K562 (cell line): Measurements from ENCODE around the gene CREG2. TPM values are rescaled to one million over a fixed set of nuclear protein-coding genes. Genes with fewer than 3 reads are reported as not detected.

Experiments
- polyA plus RNA-seq, 8 experiments: library from polyadenylated mRNA; depleted of rRNA in 4 of 8; stranded (reverse) in 5 of 8; unstranded in 3 of 8; fragments of >200 nt; fragmentation: Nextera tagmentation in 2 of 8; fragmentation: Illumina TruSeq in 1 of 8; extraction: Ambion mirVana in 2 of 8; extraction: Trizol in 1 of 8; gene quantifications; 2 replicates each; pipeline versions ENCODE4 v1.2.1 to v1.2.3, GENCODE V29; 2011 to 2014; ENCODE audit warnings: inconsistent platforms in 1 of 8, missing spikeins in 1 of 8
- total RNA-seq, 7 experiments: library from RNA; depleted of rRNA in 6 of 7; stranded (reverse); fragments of >200 nt in 6 of 7; fragmentation: Illumina TruSeq in 2 of 7; extraction: Trizol in 2 of 7; gene quantifications; 2 replicates each; pipeline versions ENCODE4 v1.2.1 to v1.2.3, GENCODE V29; 2011 to 2021; ENCODE audit warnings: low replicate concordance in 1 of 7
- TF ChIP-seq, protein P1 (sequence below): fragments of 200-600 bp; sonication (generic); IDR thresholded peaks from one replicate; pipeline ENCODE4 v1.6.1; 2012; ENCODE audit warnings: mild to moderate bottlenecking, low read depth, low read length, inconsistent platforms

CREG2 gene
- total and polyA plus RNA-seq, 9 of the 15 experiments (the other 6 are each of a cell fraction or from before 2014, with no cell fraction given), result not detected

DNA sequence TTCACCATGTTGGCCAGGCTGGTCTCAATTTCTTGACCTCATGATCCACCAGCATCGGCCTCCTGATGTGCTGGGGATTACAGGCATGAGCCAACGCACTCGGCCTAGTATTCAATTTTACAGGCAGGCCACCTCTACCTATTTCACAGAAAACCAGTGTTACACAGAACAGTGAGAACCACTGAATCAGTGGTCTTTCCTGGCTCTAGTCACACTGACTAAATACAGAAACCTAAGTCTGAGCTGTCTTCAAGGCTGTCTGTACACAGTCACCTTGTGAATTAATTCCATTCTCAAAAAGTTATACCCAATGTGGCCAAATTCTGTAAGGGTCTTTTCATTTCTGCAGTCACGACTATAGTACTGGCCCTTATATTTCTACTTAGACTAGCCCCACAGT lies 82.3 kb downstream of the CREG2 start (continued):
- TF ChIP-seq, protein P1, sequence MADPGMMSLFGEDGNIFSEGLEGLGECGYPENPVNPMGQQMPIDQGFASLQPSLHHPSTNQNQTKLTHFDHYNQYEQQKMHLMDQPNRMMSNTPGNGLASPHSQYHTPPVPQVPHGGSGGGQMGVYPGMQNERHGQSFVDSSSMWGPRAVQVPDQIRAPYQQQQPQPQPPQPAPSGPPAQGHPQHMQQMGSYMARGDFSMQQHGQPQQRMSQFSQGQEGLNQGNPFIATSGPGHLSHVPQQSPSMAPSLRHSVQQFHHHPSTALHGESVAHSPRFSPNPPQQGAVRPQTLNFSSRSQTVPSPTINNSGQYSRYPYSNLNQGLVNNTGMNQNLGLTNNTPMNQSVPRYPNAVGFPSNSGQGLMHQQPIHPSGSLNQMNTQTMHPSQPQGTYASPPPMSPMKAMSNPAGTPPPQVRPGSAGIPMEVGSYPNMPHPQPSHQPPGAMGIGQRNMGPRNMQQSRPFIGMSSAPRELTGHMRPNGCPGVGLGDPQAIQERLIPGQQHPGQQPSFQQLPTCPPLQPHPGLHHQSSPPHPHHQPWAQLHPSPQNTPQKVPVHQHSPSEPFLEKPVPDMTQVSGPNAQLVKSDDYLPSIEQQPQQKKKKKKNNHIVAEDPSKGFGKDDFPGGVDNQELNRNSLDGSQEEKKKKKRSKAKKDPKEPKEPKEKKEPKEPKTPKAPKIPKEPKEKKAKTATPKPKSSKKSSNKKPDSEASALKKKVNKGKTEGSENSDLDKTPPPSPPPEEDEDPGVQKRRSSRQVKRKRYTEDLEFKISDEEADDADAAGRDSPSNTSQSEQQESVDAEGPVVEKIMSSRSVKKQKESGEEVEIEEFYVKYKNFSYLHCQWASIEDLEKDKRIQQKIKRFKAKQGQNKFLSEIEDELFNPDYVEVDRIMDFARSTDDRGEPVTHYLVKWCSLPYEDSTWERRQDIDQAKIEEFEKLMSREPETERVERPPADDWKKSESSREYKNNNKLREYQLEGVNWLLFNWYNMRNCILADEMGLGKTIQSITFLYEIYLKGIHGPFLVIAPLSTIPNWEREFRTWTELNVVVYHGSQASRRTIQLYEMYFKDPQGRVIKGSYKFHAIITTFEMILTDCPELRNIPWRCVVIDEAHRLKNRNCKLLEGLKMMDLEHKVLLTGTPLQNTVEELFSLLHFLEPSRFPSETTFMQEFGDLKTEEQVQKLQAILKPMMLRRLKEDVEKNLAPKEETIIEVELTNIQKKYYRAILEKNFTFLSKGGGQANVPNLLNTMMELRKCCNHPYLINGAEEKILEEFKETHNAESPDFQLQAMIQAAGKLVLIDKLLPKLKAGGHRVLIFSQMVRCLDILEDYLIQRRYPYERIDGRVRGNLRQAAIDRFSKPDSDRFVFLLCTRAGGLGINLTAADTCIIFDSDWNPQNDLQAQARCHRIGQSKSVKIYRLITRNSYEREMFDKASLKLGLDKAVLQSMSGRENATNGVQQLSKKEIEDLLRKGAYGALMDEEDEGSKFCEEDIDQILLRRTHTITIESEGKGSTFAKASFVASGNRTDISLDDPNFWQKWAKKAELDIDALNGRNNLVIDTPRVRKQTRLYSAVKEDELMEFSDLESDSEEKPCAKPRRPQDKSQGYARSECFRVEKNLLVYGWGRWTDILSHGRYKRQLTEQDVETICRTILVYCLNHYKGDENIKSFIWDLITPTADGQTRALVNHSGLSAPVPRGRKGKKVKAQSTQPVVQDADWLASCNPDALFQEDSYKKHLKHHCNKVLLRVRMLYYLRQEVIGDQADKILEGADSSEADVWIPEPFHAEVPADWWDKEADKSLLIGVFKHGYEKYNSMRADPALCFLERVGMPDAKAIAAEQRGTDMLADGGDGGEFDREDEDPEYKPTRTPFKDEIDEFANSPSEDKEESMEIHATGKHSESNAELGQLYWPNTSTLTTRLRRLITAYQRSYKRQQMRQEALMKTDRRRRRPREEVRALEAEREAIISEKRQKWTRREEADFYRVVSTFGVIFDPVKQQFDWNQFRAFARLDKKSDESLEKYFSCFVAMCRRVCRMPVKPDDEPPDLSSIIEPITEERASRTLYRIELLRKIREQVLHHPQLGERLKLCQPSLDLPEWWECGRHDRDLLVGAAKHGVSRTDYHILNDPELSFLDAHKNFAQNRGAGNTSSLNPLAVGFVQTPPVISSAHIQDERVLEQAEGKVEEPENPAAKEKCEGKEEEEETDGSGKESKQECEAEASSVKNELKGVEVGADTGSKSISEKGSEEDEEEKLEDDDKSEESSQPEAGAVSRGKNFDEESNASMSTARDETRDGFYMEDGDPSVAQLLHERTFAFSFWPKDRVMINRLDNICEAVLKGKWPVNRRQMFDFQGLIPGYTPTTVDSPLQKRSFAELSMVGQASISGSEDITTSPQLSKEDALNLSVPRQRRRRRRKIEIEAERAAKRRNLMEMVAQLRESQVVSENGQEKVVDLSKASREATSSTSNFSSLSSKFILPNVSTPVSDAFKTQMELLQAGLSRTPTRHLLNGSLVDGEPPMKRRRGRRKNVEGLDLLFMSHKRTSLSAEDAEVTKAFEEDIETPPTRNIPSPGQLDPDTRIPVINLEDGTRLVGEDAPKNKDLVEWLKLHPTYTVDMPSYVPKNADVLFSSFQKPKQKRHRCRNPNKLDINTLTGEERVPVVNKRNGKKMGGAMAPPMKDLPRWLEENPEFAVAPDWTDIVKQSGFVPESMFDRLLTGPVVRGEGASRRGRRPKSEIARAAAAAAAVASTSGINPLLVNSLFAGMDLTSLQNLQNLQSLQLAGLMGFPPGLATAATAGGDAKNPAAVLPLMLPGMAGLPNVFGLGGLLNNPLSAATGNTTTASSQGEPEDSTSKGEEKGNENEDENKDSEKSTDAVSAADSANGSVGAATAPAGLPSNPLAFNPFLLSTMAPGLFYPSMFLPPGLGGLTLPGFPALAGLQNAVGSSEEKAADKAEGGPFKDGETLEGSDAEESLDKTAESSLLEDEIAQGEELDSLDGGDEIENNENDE, result no peak
